GM23338 (cell line): Measurements from ENCODE around the gene TTL. TPM values are rescaled to one million over a fixed set of nuclear protein-coding genes. Genes with fewer than 3 reads are reported as not detected.
"Not testable (repeated sequence)": the region's sequence is repeated elsewhere in the genome, so short reads cannot be mapped to it uniquely, and the experiment has no call there.

Experiments used
- ATAC-seq: fragments of 200-7000 bp; cut with Tn5 transposase; 3 replicates; pipeline ENCODE4 v1.9.1; 2020
- DNase-seq: peaks from one replicate; pipeline ENCODE4 v3.0.0-alpha.2; 2015; ENCODE audit warnings: low spot score
- H2AFZ ChIP-seq: fragments of 200-600 bp; sonication (generic); 2 replicates; pipeline ENCODE4 v1.8.0; 2016; ENCODE audit warnings: antibody characterized with exemption, mild to moderate bottlenecking, moderate library complexity
- H3F3A ChIP-seq: fragments of 200-600 bp; sonication (generic); replicated peaks from 2 replicates; pipeline ENCODE4 v1.8.0; 2017; ENCODE audit warnings: antibody characterized with exemption, mixed run types, low read depth
- H3K27ac ChIP-seq: fragments of 200-600 bp; sonication (generic); 2 replicates; pipeline ENCODE4 v1.6.1; 2016; ENCODE audit warnings: low read depth
- H3K27me3 ChIP-seq: fragments of 200-600 bp; sonication (generic); 2 replicates; pipeline ENCODE4 v1.8.0; 2016; ENCODE audit warnings: mild to moderate bottlenecking, mixed run types, moderate library complexity; ENCODE audit not compliant: insufficient read depth
- H3K36me3 ChIP-seq: fragments of 200-600 bp; sonication (generic); 2 replicates; pipeline ENCODE4 v1.8.0; 2016; ENCODE audit warnings: mild to moderate bottlenecking; ENCODE audit not compliant: insufficient read depth
- H3K4me1 ChIP-seq: fragments of 200-600 bp; sonication (generic); 2 replicates; pipeline ENCODE4 v1.8.0; 2016; ENCODE audit warnings: mild to moderate bottlenecking, moderate library complexity; ENCODE audit not compliant: insufficient read depth
- H3K4me2 ChIP-seq: fragments of 200-600 bp; sonication (generic); 2 replicates; pipeline ENCODE4 v1.7.1; 2017; ENCODE audit warnings: mixed run types
- H3K4me3 ChIP-seq: fragments of 200-600 bp; sonication (generic); 2 replicates; pipeline ENCODE4 v1.6.1; 2016; ENCODE audit warnings: mixed run types
- H3K79me2 ChIP-seq: fragments of 200-600 bp; sonication (generic); replicated peaks from 2 replicates; pipeline ENCODE4 v1.8.0; 2017; ENCODE audit warnings: mild to moderate bottlenecking; ENCODE audit not compliant: insufficient read depth
- H3K9me2 ChIP-seq: fragments of 200-600 bp; sonication (generic); 2 replicates; pipeline ENCODE4 v1.8.0; 2017; ENCODE audit not compliant: insufficient read depth
- H4K20me1 ChIP-seq: fragments of 200-600 bp; sonication (generic); replicated peaks from 2 replicates; pipeline ENCODE4 v1.8.0; 2017; ENCODE audit warnings: mild to moderate bottlenecking; ENCODE audit not compliant: insufficient read depth
- H3K27ac Mint-ChIP-seq: 2 replicates; pipeline ENCODE4 v1.8.0; 2020; ENCODE audit warnings: inconsistent platforms, mild to moderate bottlenecking, moderate library complexity, mixed read lengths
- H3K27me3 Mint-ChIP-seq: 3 replicates; pipeline ENCODE4 v1.8.0; 2022; ENCODE audit warnings: low read depth, mild to moderate bottlenecking, moderate library complexity, mixed read lengths, inconsistent platforms; ENCODE audit not compliant: insufficient read depth, poor library complexity
- H3K36me3 Mint-ChIP-seq: 3 replicates; pipeline ENCODE4 v1.8.0; 2021; ENCODE audit warnings: low read depth, mild to moderate bottlenecking, inconsistent platforms, moderate library complexity, mixed read lengths
- H3K4me1 Mint-ChIP-seq: 3 replicates; pipeline ENCODE4 v1.8.0; 2020; ENCODE audit warnings: mild to moderate bottlenecking, inconsistent platforms, mixed read lengths
- H3K4me3 Mint-ChIP-seq: 3 replicates; pipeline ENCODE4 v1.8.0; 2021; ENCODE audit warnings: moderate library complexity, mild to moderate bottlenecking, inconsistent platforms, mixed read lengths
- H3K9me3 Mint-ChIP-seq: 3 replicates; pipeline ENCODE4 v1.8.0; 2020; ENCODE audit warnings: moderate library complexity, mild to moderate bottlenecking, inconsistent platforms, mixed read lengths
- CREB1 ChIP-seq: fragments of 250-450 bp; sonication (Bioruptor Pico); IDR thresholded peaks from 2 replicates; pipeline ENCODE4 v1.5.0; 2020; ENCODE audit warnings: low read depth, mild to moderate bottlenecking, moderate library complexity
- EZH2 ChIP-seq: fragments of 200-600 bp; sonication (generic); IDR thresholded peaks from one replicate; pipeline ENCODE4 v1.8.0; 2017; ENCODE audit warnings: antibody characterized with exemption, mild to moderate bottlenecking, low read depth; ENCODE audit not compliant: unreplicated experiment
- EZH2phosphoT487 ChIP-seq: fragments of 200-600 bp; sonication (generic); IDR thresholded peaks from one replicate; pipeline ENCODE4 v1.8.1; 2018; ENCODE audit warnings: antibody characterized with exemption; ENCODE audit not compliant: unreplicated experiment
- JUNB ChIP-seq: IDR thresholded peaks from one replicate; pipeline ENCODE4 v1.6.1; 2016; ENCODE audit warnings: antibody characterized with exemption; ENCODE audit not compliant: unreplicated experiment
- NANOG ChIP-seq: IDR thresholded peaks from 2 replicates; pipeline ENCODE4 v1.6.1; 2016; ENCODE audit warnings: antibody characterized with exemption, borderline replicate concordance
- POLR2AphosphoS5 ChIP-seq: IDR thresholded peaks from 2 replicates; pipeline ENCODE4 v1.6.1; 2016; ENCODE audit warnings: antibody characterized with exemption, low read depth
- STAT1 ChIP-seq: IDR thresholded peaks from one replicate; pipeline ENCODE4 v1.6.1; 2016; ENCODE audit warnings: antibody characterized with exemption; ENCODE audit not compliant: unreplicated experiment
- ZNF114 ChIP-seq: fragments of 250-450 bp; sonication (Bioruptor Pico); IDR thresholded peaks from 2 replicates; pipeline ENCODE4 v1.5.0; 2020; ENCODE audit warnings: mild to moderate bottlenecking, moderate library complexity
- ZNF331 ChIP-seq: fragments of 250-450 bp; sonication (Bioruptor Pico); IDR thresholded peaks from 2 replicates; pipeline ENCODE4 v1.5.0; 2020; ENCODE audit warnings: low read depth, mild to moderate bottlenecking, moderate library complexity
- polyA plus RNA-seq: library from polyadenylated mRNA; unstranded; fragments of >200 nt; fragmentation: Nextera tagmentation; extraction: Ambion mirVana; gene quantifications from 2 replicates; pipeline ENCODE4 v1.2.1, GENCODE V29; 2016
- total RNA-seq: library from RNA; depleted of rRNA; stranded (reverse); fragments of >200 nt; shearing (Covaris generic); gene quantifications from 2 replicates; pipeline ENCODE4 v1.2.3, GENCODE V29; 2014
- TF ChIP-seq, protein P1 (sequence below): IDR thresholded peaks from 2 replicates; pipeline ENCODE4 v1.6.1; 2016; ENCODE audit warnings: antibody characterized with exemption
- TF ChIP-seq, protein P2 (sequence below): IDR thresholded peaks from one replicate; pipeline ENCODE4 v1.6.1; 2018; ENCODE audit warnings: antibody characterized with exemption; ENCODE audit not compliant: unreplicated experiment
- TF ChIP-seq, protein P3 (sequence below), 2 experiments: fragments of 200-600 bp in 1 of 2; sonication (generic) in 1 of 2; conservative IDR thresholded peaks; 2 replicates each; pipeline versions ENCODE4 v1.5.1 to v1.6.1; 2016 to 2017; ENCODE audit warnings: antibody characterized with exemption in 2 of 2, low read depth in 2 of 2, mild to moderate bottlenecking in 2 of 2, moderate library complexity in 1 of 2

The TTL gene
- total and polyA plus RNA-seq, 2 experiments from 2014 or later: 10.1 to 34.6 TPM

DNA sequence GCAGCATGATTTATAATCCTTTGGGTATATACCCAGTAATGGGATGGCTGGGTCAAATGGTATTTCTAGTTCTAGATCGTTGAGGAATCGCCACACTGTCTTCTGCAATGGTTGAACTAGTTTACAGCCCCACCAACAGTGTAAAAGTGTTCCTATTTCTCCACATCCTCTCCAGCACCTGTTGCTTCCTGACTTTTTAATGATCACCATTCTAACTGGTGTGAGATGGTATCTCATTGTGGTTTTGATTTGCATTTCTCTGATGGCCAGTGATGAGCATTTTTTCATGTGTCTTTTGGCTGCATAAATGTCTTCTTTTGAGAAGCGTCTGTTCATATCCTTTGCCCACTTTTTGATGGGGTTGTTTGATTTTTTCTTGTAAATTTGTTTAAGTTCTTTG, 42.3 kb downstream of the TTL start:
- not testable (repeated sequence) for H4K20me1 ChIP-seq, H3K4me3 ChIP-seq, H3K4me3 Mint-ChIP-seq, H3K4me1 ChIP-seq, H3K36me3 ChIP-seq, DNase-seq, H3K27me3 Mint-ChIP-seq, ATAC-seq, H3K9me3 Mint-ChIP-seq, H3K79me2 ChIP-seq, H3K27ac ChIP-seq, H3K4me1 Mint-ChIP-seq, H3K9me2 ChIP-seq, H3K27me3 ChIP-seq, H3K27ac Mint-ChIP-seq, H2AFZ ChIP-seq, H3F3A ChIP-seq, H3K4me2 ChIP-seq
- peaks cover 67% of the 10 kb centered on the region for H3K36me3 Mint-ChIP-seq

DNA sequence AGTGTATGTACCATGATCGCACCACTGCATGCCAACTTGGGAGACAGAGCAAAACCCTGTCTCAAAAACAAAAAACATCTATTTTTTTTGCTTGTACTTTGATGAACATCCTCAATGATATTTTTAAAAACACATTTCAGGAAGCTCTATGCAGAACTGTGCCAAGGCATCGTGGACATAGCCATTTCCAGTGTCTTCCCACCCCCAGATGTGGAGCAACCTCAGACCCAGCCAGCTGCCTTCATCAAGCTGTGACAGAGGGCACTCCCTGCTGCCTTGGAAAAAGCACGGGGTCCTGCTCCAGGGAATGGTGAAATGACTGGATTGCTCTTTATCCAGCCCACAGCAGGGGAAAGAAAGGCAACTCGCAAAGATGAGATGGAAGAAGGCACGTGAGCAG, 46.6 kb downstream of the TTL start:
- no peak overlapping the region for H3K27ac Mint-ChIP-seq
- H3K36me3 Mint-ChIP-seq: peaks cover 38% of the 10 kb centered on the region
- DNase-seq: no peak
- Histone ChIP-seq H2AFZ (no peak overlapping the region), H3K9me2 (no peaks in the 10 kb centered on the region), H3K79me2 (no peaks in the 10 kb centered on the region), H3F3A (no peaks in the 10 kb centered on the region), H4K20me1 (no peaks in the 10 kb centered on the region; the same call in 1 of the 2 replicates), H3K4me2 (no peak overlapping the region), H3K4me1 (no peaks in the 10 kb centered on the region), H3K36me3 (no peaks in the 10 kb centered on the region), H3K4me3 (no peak overlapping the region), H3K27me3 (no peaks in the 10 kb centered on the region), H3K27ac (no peak overlapping the region)
- H3K4me3 Mint-ChIP-seq: no peak overlapping the region
- no peaks in the 10 kb centered on the region for H3K9me3 Mint-ChIP-seq
- peaks cover 1% of the 10 kb centered on the region for H3K27me3 Mint-ChIP-seq
- no peaks in the 10 kb centered on the region for H3K4me1 Mint-ChIP-seq
- no peak for ATAC-seq
- TF ChIP-seq, protein P1, sequence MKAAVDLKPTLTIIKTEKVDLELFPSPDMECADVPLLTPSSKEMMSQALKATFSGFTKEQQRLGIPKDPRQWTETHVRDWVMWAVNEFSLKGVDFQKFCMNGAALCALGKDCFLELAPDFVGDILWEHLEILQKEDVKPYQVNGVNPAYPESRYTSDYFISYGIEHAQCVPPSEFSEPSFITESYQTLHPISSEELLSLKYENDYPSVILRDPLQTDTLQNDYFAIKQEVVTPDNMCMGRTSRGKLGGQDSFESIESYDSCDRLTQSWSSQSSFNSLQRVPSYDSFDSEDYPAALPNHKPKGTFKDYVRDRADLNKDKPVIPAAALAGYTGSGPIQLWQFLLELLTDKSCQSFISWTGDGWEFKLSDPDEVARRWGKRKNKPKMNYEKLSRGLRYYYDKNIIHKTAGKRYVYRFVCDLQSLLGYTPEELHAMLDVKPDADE: no peak
- no peak for TF ChIP-seq POLR2AphosphoS5
- no peak for TF ChIP-seq NANOG
- TF ChIP-seq, protein P2, sequence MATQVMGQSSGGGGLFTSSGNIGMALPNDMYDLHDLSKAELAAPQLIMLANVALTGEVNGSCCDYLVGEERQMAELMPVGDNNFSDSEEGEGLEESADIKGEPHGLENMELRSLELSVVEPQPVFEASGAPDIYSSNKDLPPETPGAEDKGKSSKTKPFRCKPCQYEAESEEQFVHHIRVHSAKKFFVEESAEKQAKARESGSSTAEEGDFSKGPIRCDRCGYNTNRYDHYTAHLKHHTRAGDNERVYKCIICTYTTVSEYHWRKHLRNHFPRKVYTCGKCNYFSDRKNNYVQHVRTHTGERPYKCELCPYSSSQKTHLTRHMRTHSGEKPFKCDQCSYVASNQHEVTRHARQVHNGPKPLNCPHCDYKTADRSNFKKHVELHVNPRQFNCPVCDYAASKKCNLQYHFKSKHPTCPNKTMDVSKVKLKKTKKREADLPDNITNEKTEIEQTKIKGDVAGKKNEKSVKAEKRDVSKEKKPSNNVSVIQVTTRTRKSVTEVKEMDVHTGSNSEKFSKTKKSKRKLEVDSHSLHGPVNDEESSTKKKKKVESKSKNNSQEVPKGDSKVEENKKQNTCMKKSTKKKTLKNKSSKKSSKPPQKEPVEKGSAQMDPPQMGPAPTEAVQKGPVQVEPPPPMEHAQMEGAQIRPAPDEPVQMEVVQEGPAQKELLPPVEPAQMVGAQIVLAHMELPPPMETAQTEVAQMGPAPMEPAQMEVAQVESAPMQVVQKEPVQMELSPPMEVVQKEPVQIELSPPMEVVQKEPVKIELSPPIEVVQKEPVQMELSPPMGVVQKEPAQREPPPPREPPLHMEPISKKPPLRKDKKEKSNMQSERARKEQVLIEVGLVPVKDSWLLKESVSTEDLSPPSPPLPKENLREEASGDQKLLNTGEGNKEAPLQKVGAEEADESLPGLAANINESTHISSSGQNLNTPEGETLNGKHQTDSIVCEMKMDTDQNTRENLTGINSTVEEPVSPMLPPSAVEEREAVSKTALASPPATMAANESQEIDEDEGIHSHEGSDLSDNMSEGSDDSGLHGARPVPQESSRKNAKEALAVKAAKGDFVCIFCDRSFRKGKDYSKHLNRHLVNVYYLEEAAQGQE: no peak
- TF ChIP-seq, protein P3, sequence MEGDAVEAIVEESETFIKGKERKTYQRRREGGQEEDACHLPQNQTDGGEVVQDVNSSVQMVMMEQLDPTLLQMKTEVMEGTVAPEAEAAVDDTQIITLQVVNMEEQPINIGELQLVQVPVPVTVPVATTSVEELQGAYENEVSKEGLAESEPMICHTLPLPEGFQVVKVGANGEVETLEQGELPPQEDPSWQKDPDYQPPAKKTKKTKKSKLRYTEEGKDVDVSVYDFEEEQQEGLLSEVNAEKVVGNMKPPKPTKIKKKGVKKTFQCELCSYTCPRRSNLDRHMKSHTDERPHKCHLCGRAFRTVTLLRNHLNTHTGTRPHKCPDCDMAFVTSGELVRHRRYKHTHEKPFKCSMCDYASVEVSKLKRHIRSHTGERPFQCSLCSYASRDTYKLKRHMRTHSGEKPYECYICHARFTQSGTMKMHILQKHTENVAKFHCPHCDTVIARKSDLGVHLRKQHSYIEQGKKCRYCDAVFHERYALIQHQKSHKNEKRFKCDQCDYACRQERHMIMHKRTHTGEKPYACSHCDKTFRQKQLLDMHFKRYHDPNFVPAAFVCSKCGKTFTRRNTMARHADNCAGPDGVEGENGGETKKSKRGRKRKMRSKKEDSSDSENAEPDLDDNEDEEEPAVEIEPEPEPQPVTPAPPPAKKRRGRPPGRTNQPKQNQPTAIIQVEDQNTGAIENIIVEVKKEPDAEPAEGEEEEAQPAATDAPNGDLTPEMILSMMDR (conservative IDR thresholded peaks at IDR 0.05; ENCODE audit: low read depth in 2 of 2): no peak
- TF ChIP-seq CREB1 (CRISPR knock-in tag): no peak
- no peak for TF ChIP-seq STAT1
- TF ChIP-seq ZNF331 (CRISPR knock-in tag): no peak
- no peak for TF ChIP-seq ZNF114 (CRISPR knock-in tag)
- TF ChIP-seq EZH2: no peak
- TF ChIP-seq EZH2phosphoT487: no peak
- no peak for TF ChIP-seq JUNB
